ENCODE measurements around the gene NRP1.
"Not testable (repeated sequence)": the region's sequence is repeated elsewhere in the genome, so short reads cannot be mapped to it uniquely, and the experiment has no call there.

NRP1 gene

GRCh38 chr10:33152750-33153149 lies 181.7 kb downstream of the NRP1 start:
- H3K36me3 ChIP-seq (ENCODE audit: insufficient read depth, low read length), result no peaks in the 10 kb centered on the region
- H3K4me1 ChIP-seq (ENCODE audit: insufficient read depth, low read length), result peaks cover 5% of the 10 kb centered on the region; the same call in 1 of the 2 replicates
- no peaks in the 10 kb centered on the region for H3K9me3 ChIP-seq (ENCODE audit: control insufficient read depth, insufficient read depth, low read length)
- no peak overlapping the region for H3K9ac ChIP-seq (ENCODE audit: low read depth, low read length)

- H3K36me3 ChIP-seq (ENCODE audit: insufficient read depth, low read length), result no peaks in the 10 kb centered on the region
- H3K9ac ChIP-seq (ENCODE audit: low read depth, low read length), result no peak overlapping the region
- H3K4me1 ChIP-seq (ENCODE audit: insufficient read depth, low read length), result peaks cover 4% of the 10 kb centered on the region; the same call in 1 of the 2 replicates
- no peaks in the 10 kb centered on the region for H3K9me3 ChIP-seq (ENCODE audit: control insufficient read depth, insufficient read depth, low read length)
Observed at GRCh38 chr10:33152146-33152545, 182.3 kb downstream of the NRP1 start.

GRCh38 chr10:33151344-33151864 lies 183.1 kb downstream of the NRP1 start:
- Histone ChIP-seq H3K9me3 (ENCODE audit: control insufficient read depth, insufficient read depth, low read length) (no peaks in the 10 kb centered on the region), H3K36me3 (ENCODE audit: insufficient read depth, low read length) (no peaks in the 10 kb centered on the region), H3K9ac (ENCODE audit: low read depth, low read length) (no peak overlapping the region), H3K4me1 (ENCODE audit: insufficient read depth, low read length) (no peaks in the 10 kb centered on the region)

GRCh38 chr10:33150889-33151288 lies 183.6 kb downstream of the NRP1 start:
- no peak overlapping the region for H3K9ac ChIP-seq (ENCODE audit: low read depth, low read length)

GRCh38 chr10:33150146-33150545 lies 184.3 kb downstream of the NRP1 start:
- Histone ChIP-seq H3K36me3 (ENCODE audit: insufficient read depth, low read length) (no peaks in the 10 kb centered on the region), H3K4me1 (ENCODE audit: insufficient read depth, low read length) (no peaks in the 10 kb centered on the region), H3K9me3 (ENCODE audit: control insufficient read depth, insufficient read depth, low read length) (no peaks in the 10 kb centered on the region), H3K9ac (ENCODE audit: low read depth, low read length) (no peak overlapping the region)

More at GRCh38 chr10:33150889-33151288, 183.6 kb downstream of the NRP1 start:
- Histone ChIP-seq H3K36me3 (ENCODE audit: insufficient read depth, low read length) (no peaks in the 10 kb centered on the region), H3K4me1 (ENCODE audit: insufficient read depth, low read length) (no peaks in the 10 kb centered on the region), H3K9me3 (ENCODE audit: control insufficient read depth, insufficient read depth, low read length) (no peaks in the 10 kb centered on the region)

- no peaks in the 10 kb centered on the region for H3K4me1 ChIP-seq (ENCODE audit: insufficient read depth, low read length)
- no peak overlapping the region for H3K9ac ChIP-seq (ENCODE audit: low read depth, low read length)
- H3K9me3 ChIP-seq (ENCODE audit: control insufficient read depth, insufficient read depth, low read length), result no peaks in the 10 kb centered on the region
- no peaks in the 10 kb centered on the region for H3K36me3 ChIP-seq (ENCODE audit: insufficient read depth, low read length)
Observed at GRCh38 chr10:33147013-33147310, 187.5 kb downstream of the NRP1 start.

GRCh38 chr10:33146189-33147012 lies 188.1 kb downstream of the NRP1 start:
- no peak overlapping the region for H3K9ac ChIP-seq (ENCODE audit: low read depth, low read length)
- H3K9me3 ChIP-seq (ENCODE audit: control insufficient read depth, insufficient read depth, low read length), result no peaks in the 10 kb centered on the region
- H3K4me1 ChIP-seq (ENCODE audit: insufficient read depth, low read length), result no peaks in the 10 kb centered on the region
- no peaks in the 10 kb centered on the region for H3K36me3 ChIP-seq (ENCODE audit: insufficient read depth, low read length)

- no peaks in the 10 kb centered on the region for H3K36me3 ChIP-seq (ENCODE audit: insufficient read depth, low read length)
- no peak overlapping the region for H3K9ac ChIP-seq (ENCODE audit: low read depth, low read length)
- no peaks in the 10 kb centered on the region for H3K9me3 ChIP-seq (ENCODE audit: control insufficient read depth, insufficient read depth, low read length)
- H3K4me1 ChIP-seq (ENCODE audit: insufficient read depth, low read length), result no peaks in the 10 kb centered on the region
Observed at GRCh38 chr10:33145451-33146188, 188.8 kb downstream of the NRP1 start.

GRCh38 chr10:33143160-33143728 lies 191.2 kb downstream of the NRP1 start:
- H3K4me1 ChIP-seq (ENCODE audit: insufficient read depth, low read length), result no peaks in the 10 kb centered on the region
- no peaks in the 10 kb centered on the region for H3K36me3 ChIP-seq (ENCODE audit: insufficient read depth, low read length)
- H3K9me3 ChIP-seq (ENCODE audit: control insufficient read depth, insufficient read depth, low read length), result no peaks in the 10 kb centered on the region
- H3K9ac ChIP-seq (ENCODE audit: low read depth, low read length), result no peak overlapping the region

GRCh38 chr10:33142295-33142694 lies 192.2 kb downstream of the NRP1 start:
- H3K9me3 ChIP-seq (ENCODE audit: control insufficient read depth, insufficient read depth, low read length), result no peaks in the 10 kb centered on the region
- no peaks in the 10 kb centered on the region for H3K36me3 ChIP-seq (ENCODE audit: insufficient read depth, low read length)
- H3K4me1 ChIP-seq (ENCODE audit: insufficient read depth, low read length), result no peaks in the 10 kb centered on the region
- no peak overlapping the region for H3K9ac ChIP-seq (ENCODE audit: low read depth, low read length)

- Histone ChIP-seq H3K36me3 (ENCODE audit: insufficient read depth, low read length) (no peaks in the 10 kb centered on the region), H3K4me1 (ENCODE audit: insufficient read depth, low read length) (no peaks in the 10 kb centered on the region), H3K9me3 (ENCODE audit: control insufficient read depth, insufficient read depth, low read length) (no peaks in the 10 kb centered on the region), H3K9ac (ENCODE audit: low read depth, low read length) (no peak overlapping the region)
Observed at GRCh38 chr10:33141251-33141650, 193.2 kb downstream of the NRP1 start.

GRCh38 chr10:33139181-33139646 lies 195.3 kb downstream of the NRP1 start:
- H3K9ac ChIP-seq (ENCODE audit: low read depth, low read length), result no peak overlapping the region
- no peaks in the 10 kb centered on the region for H3K4me1 ChIP-seq (ENCODE audit: insufficient read depth, low read length)
- H3K9me3 ChIP-seq (ENCODE audit: control insufficient read depth, insufficient read depth, low read length), result no peaks in the 10 kb centered on the region
- H3K36me3 ChIP-seq (ENCODE audit: insufficient read depth, low read length), result no peaks in the 10 kb centered on the region

- not testable (repeated sequence) for H3K9ac ChIP-seq (ENCODE audit: low read depth, low read length); H3K4me1 ChIP-seq (ENCODE audit: insufficient read depth, low read length); H3K9me3 ChIP-seq (ENCODE audit: control insufficient read depth, insufficient read depth, low read length); H3K36me3 ChIP-seq (ENCODE audit: insufficient read depth, low read length)
Observed at GRCh38 chr10:33138686-33139085, 195.8 kb downstream of the NRP1 start.

GRCh38 chr10:33137356-33138005 lies 197.0 kb downstream of the NRP1 start:
- Histone ChIP-seq H3K9ac (ENCODE audit: low read depth, low read length) (no peak overlapping the region), H3K9me3 (ENCODE audit: control insufficient read depth, insufficient read depth, low read length) (no peaks in the 10 kb centered on the region), H3K36me3 (ENCODE audit: insufficient read depth, low read length) (no peaks in the 10 kb centered on the region), H3K4me1 (ENCODE audit: insufficient read depth, low read length) (no peaks in the 10 kb centered on the region)
